Ishikawa (cell line): ENCODE measurements around the gene MSMB.

Experiments used
- CEBPB ChIP-seq: IDR thresholded peaks from 2 replicates; pipeline ENCODE4 v1.6.1; 2012
- CREB1 ChIP-seq: IDR thresholded peaks from 2 replicates; pipeline ENCODE4 v1.6.1; 2012; ENCODE audit warnings: low read depth
- EGR1 ChIP-seq: IDR thresholded peaks from 2 replicates; pipeline ENCODE4 v1.6.1; 2012
- EP300 ChIP-seq: IDR thresholded peaks from 2 replicates; pipeline ENCODE4 v1.6.1; 2012; ENCODE audit warnings: borderline replicate concordance
- FOXM1 ChIP-seq: IDR thresholded peaks from 2 replicates; pipeline ENCODE4 v1.6.1; 2012; ENCODE audit warnings: low read depth, borderline replicate concordance
- MAX ChIP-seq: IDR thresholded peaks from 2 replicates; pipeline ENCODE4 v1.6.1; 2012
- NFIC ChIP-seq: IDR thresholded peaks from 2 replicates; pipeline ENCODE4 v1.6.1; 2012
- RAD21 ChIP-seq: IDR thresholded peaks from 2 replicates; pipeline ENCODE4 v1.6.1; 2012; ENCODE audit warnings: low read depth
- REST ChIP-seq: IDR thresholded peaks from 2 replicates; pipeline ENCODE4 v1.6.1; 2012; ENCODE audit warnings: low read depth, mild to moderate bottlenecking
- TAF1 ChIP-seq: IDR thresholded peaks from 2 replicates; pipeline ENCODE4 v1.6.1; 2012; ENCODE audit warnings: low read depth, mild to moderate bottlenecking
- TCF12 ChIP-seq: IDR thresholded peaks from 2 replicates; pipeline ENCODE4 v1.6.1; 2012; ENCODE audit warnings: low read depth
- TEAD4 ChIP-seq: IDR thresholded peaks from 2 replicates; pipeline ENCODE4 v1.6.1; 2012
- USF1 ChIP-seq: IDR thresholded peaks from 2 replicates; pipeline ENCODE4 v1.6.1; 2012
- YY1 ChIP-seq: IDR thresholded peaks from 2 replicates; pipeline ENCODE4 v1.6.1; 2012; ENCODE audit warnings: low read depth
- ZBTB7A ChIP-seq: IDR thresholded peaks from 2 replicates; pipeline ENCODE4 v1.6.1; 2012; ENCODE audit warnings: low read depth

MSMB gene

GRCh38 chr10:46029461-46030030, 16.5 kb downstream of the MSMB start:
- TF ChIP-seq CEBPB, result no peak

GRCh38 chr10:46028584-46029460, 17.2 kb downstream of the MSMB start:
- TF ChIP-seq RAD21 (peak; percentile 63), FOXM1 (no peak)

- TF ChIP-seq TAF1 (no peak), EP300 (no peak), CREB1 (no peak), ZBTB7A (no peak), RAD21 (no peak), TEAD4 (no peak), REST (no peak), USF1 (no peak), FOXM1 (no peak), TCF12 (no peak), YY1 (no peak), MAX (no peak), CEBPB (no peak)
These were observed 20.0 kb downstream of the MSMB start for GRCh38 chr10:46026106-46026505.

GRCh38 chr10:46025406-46025805, 20.7 kb downstream of the MSMB start:
- TF ChIP-seq TCF12, result no peak
- TF ChIP-seq TEAD4, result no peak
- TF ChIP-seq CEBPB, result no peak
- no peak for TF ChIP-seq YY1
- TF ChIP-seq EGR1, result no peak
- TF ChIP-seq ZBTB7A, result no peak
- no peak for TF ChIP-seq RAD21
- no peak for TF ChIP-seq TAF1
- no peak for TF ChIP-seq USF1
- TF ChIP-seq EP300, result no peak

GRCh38 chr10:46024948-46025347, 21.1 kb downstream of the MSMB start:
- TF ChIP-seq CREB1, result no peak
- no peak for TF ChIP-seq EGR1
- TF ChIP-seq ZBTB7A, result no peak
- TF ChIP-seq TEAD4, result no peak
- no peak for TF ChIP-seq USF1
- TF ChIP-seq CEBPB, result no peak
- no peak for TF ChIP-seq FOXM1
- no peak for TF ChIP-seq TAF1

- TF ChIP-seq ZBTB7A, result peak; percentile 87; the same call in 1 of the 2 replicates
- no peak for TF ChIP-seq REST
- no peak for TF ChIP-seq FOXM1
- peak; percentile 76 for TF ChIP-seq MAX
- no peak for TF ChIP-seq CEBPB
- TF ChIP-seq EGR1, result peak; percentile 95
- no peak for TF ChIP-seq YY1
- TF ChIP-seq TAF1, result peak; percentile 49
- TF ChIP-seq USF1, result peak; percentile 27; the same call in 1 of the 2 replicates
- peak; percentile 53 for TF ChIP-seq NFIC
- TF ChIP-seq TCF12, result peak; percentile 33; the same call in 1 of the 2 replicates
These were observed 22.9 kb downstream of the MSMB start for GRCh38 chr10:46022978-46023702.
